ENCODE results near the gene LNX1.
A peak's percentile ranks its signal among the peaks of the same experiment; 100 is the strongest.

LNX1 gene

DNA sequence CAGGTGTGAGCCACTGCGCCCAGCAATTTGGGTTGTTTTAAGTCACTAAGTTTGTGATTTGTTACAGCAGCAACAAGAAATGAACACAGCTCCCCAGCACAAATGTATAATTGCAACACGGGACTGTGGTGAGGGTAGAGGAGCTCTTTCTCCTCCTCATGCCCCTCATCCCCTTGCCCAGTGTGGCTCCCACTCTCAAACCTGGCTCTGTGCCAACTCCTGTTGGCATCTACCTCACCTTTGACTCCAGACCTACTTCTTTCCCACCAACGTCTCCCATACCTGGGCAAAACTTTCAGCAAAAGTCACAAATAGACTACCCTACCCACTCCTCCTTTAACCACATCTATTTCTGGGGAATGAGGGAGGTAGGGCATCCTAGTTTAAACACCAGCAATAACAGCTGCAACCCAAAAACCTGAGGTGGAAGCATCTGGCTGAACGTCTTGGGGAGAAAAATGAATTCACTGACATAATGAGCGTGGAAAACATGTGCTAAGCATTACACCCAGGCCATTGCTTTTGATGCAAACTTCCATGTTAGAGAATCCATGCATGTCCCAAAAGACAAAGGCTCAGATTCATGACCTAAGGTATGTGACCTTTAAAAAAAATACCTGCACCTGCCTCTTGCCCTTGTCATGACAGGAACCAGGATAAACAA lies 19.2 kb downstream of the LNX1 start:
- no peak for DNase-seq

DNA sequence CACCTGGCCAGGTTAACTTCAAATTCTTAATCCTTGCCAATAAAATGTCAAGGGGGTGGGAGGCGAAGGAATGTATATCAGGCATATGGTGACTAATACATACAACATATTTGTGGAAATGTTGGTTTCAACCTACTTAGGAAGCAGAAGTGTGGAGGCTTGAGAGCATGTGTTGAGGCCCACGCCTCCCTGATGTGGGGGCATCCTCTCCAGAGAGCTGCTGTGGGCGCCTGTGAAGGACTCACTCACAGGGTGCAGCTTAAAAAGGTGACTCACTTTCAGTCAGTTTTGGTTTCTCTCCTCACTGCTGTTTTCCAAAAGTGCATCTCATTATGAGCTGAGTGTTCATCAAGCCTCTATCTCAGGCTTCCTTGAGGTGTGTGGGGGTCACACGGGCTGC lies 27.5 kb downstream of the LNX1 start:
- peak; percentile 40 to 72 (median 60) for DNase-seq

DNA sequence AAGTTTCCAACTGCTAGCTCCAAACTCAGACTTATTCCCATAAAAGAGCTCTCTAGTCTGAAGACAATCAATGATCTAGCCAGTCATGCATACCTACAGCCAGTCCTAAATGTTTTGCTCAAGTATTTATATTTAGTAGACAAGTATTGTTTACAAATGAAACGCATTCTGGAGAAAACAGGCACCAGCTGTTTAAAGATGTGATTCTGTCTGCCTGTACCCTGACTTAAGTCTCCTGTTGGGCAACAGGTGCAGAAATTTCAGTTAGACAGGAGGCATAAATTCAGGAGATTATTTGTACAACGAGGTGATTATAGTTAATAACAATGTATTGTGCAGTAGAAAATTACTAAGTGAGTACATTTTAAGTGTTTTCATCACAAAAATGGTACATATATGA lies 28.9 kb downstream of the LNX1 start:
- no peak for DNase-seq

DNA sequence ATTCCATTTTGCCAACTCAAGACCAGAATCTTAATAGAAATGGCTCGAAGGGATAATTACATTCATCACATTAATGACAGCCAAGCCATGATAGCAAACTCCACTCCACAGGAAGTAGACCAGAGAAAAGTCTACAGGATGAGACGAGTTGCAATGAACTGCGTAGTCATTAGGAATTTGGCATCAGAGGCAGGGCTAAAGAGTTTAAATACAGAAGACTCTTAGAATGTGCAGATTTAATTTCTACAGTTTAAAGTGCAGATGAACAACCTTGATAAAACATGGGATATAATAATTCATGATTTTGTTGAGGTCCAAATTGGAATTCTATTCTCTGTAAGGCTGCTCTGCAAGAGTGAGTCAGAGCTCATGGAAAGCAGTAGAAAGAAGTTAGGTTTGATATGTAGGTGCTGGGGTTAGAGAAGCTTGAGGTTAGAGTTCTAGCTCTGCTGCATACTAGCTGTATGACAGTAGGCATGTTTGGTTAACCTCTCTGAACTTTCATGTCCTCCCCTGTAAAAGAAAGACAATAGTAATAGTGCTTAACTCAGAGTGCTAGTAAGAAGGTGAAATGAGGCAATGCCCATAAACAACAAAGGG lies 32.2 kb downstream of the LNX1 start:
- DNase-seq, result no peak

DNA sequence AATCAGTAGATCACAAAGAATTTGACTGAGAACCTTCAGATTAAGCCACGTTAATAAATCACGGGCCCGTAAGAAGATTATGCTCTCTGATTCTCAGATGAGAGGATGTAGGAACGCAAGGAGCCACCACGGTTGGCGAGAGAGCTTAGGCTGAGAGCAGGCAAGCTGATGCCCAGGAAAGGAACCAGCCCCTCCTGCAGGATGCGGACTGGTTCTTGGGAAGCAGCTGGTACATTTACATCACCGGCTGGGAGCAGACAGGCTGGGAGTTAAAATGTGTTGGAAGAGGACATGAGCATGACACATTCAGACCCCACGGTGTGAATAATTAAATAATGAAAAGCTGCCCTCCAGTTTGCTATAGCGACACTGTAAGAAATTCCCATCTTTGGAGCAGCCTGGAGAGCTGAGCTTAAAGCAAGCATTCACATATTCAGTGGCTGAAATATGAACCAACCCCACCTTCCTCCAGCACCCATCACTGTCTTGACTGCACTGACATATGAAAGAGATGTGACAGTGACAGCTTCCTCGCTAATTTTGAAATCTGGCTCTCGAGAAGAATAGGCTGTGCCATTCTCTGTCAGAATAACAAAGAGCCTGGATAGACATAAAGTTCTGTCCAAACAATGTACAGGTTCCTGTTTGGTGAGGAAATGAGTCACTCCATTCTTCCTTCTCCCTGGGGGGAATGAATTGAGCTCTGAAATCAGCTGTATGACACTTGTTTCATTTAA lies 33.1 kb downstream of the LNX1 start:
- DNase-seq, result peak; percentile 26 to 69 (median 51)

DNA sequence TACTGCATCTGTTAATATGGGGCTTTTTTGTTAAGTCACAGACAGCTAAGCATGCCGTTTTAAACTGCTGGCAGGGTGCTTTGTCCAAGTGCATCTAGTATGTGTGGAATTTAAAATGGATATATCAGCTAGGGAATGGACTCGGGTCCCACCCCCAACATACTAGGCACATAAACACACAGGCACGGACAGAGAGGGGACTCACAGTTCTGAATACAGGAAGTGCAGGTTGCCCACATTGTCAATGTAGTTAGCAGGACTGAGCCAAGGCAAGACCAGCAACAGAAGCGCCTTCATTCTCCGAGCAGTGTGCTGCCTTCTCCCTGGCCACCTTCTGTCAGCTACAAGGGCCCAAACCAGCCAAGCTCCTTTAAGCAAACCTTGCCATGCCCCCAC lies 33.6 kb downstream of the LNX1 start:
- no peak for DNase-seq

DNA sequence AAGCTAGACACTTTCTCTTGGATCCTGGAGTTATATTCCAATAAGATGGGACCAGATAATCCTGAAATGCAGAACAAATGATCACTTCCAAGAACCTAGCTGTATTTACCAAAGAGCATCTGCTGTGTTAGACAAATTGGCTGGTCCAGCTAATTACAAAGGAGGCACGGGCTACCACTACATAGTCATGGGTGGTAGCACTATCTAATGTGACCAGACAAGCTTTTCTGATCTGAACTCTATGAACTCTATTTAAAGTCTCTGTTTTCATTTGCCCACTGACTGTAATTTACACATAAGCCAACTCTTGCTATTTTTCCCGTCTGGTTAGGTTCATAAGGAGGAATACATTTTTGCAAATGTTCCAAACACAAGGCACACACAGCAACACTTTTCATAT lies 34.6 kb downstream of the LNX1 start:
- no peak for DNase-seq

DNA sequence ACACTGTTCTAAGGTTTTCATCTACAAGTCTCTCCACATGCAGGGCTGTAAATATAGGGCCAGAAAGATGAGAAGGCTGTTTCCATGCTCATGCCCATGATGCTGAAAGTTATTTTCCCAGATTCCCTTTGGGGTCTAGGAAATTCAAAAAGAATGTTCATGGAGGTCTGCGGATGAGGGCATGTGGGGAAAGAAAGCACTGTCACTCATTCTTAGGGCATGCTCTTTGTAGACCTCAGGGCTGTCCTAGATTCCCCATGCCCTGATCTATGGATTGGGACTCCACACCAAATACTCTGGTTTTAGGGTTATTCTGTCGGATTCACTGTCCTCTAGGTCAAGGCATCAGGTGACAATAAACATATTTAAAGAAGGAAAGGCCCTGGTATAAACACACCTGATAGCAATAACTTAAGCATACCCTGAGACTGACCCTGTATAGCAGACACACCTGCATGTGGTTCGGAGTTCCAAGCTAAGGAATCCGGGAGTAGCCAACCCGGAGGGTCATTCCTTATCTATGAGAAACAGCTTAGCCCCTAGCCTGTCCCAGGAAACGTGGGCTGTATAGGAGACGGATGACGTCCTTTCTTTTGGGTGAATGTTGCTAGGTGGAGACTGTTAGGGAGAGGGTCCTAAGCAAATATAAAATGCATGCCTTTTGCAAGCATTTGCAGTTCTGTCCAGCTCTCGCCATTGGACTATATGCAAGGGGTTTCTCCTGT lies 37.6 kb downstream of the LNX1 start:
- DNase-seq, result no peak

DNA sequence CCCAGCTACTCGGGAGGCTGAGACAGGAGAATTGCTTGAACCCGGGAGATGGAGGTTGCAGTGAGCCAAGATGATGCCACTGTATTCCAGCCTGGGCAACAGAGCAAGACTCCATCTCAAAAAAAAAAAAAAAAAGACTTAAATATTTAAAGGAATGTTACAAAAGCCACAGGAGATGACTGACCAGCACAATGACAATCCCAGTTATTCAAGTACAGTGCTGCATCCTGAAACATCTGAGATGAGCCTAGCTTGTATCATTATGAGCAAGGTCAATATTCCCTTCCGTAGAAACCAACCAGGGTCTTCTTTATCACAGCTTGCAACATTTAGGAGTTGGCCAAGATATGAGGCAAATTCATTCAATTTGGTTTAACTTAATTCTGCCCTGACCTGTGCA lies 38.6 kb downstream of the LNX1 start:
- DNase-seq, result no peak

DNA sequence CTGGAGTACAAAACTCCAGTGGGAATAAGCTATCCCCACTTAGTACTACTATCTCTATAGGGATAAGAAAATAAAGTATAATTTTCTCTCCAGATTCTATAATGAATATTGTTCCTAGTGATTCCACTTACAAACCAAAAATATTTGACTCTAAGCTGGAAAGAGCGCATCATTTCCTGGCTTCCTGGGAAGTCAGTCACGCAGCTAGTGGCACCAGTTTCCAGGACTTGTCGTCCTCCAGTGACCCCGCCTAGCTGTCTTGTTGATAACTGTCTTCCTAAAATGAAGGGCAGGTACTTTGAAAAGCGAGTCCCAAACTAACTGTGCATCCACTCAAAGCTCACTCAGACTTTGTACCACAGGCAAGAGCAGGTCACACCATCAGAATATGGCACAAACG lies 39.3 kb downstream of the LNX1 start:
- no peak for DNase-seq

DNA sequence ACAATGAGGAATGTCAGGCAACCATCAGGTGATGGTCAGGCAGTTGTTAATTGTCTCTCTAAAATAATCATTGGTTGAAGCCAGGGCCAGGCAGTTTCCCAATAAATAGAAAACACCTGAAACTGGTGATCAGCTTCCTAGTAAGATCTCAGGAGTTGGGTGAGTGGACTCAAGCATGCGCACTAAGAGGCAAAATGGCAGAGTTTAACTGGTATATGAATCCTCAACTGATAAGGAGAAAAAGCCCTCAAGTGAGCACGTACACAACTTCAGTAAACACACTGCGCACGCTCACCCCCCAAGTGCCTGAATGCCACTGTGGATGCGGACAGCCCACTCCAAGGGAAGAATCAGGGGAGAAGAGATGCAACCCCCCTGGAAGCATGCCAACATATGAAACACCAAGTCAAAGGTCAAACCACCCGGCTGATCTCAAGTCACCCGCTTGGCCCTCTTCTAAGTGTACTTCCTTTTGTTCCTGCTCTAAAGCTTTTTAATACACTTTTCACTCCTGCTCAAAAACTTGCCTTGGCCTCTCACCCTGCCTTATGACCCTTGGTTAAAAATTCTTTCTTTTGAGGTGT lies 39.9 kb downstream of the LNX1 start:
- DNase-seq, result no peak

DNA sequence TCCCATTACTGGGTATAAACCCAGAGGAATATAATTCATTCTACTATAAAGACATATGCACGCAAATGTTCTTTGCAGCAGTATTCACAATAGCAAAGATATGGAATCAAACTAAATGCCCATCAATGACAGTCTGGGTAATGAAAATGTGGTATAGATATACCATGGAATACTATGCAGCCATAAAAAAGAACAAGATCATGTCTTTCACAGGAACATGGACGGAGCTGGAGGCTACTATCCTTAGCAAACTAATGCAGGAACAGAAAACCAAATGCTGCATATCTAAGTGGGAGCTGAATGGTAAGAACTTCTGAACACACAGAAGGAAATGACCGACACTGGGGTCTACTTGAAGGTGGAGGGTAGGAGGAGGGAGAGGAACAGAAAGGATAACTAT lies 42.6 kb downstream of the LNX1 start:
- DNase-seq, result no peak

DNA sequence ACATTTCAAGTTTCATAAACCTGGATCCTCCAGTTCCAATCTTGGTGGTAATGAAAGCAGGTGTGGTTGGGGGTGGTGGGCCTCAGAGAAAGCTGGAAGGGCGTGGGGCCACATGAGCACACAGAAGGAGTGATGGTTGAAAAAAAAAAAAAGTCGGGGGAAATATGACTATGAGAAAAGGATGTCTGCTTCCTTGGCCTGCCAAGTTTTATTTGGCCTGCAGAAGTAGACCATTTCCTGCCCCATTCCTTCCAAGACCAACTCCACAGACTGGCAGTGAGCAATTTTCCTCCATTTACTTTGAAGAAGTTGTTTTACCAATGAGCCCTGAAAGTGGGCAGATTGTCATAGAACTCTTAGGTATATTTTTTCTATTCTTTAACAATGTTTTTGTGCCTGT lies 43.3 kb downstream of the LNX1 start:
- no peak for DNase-seq

DNA sequence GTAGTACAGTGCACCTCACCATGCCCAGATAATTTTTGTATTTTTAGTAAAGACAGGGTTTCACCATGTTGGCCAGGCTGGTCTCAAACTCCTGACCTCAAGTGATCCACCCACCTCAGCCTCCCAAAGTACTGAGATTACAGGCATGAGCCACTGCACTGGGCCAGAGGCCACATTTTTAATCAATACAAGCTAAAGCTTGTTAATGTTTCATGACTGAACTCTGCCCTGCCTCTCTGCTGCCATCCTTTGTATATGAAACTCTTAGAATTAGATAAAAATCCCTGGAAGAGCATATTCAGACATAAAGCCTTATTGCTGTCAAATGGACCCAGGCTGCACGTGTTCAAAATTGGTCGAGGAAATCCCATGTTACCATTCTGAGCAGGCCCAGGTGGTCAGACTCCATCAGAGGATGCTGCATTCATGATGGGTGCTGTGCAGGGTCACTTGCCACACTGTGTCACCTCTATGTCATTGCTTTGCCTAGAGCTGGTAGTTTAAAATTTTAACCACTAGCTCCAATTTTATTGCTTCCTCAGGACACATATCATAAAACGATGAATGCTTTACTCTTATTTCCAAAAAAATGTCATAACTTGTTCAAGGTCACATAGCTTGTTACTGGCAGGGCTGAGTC lies 45.2 kb downstream of the LNX1 start:
- DNase-seq, result no peak

DNA sequence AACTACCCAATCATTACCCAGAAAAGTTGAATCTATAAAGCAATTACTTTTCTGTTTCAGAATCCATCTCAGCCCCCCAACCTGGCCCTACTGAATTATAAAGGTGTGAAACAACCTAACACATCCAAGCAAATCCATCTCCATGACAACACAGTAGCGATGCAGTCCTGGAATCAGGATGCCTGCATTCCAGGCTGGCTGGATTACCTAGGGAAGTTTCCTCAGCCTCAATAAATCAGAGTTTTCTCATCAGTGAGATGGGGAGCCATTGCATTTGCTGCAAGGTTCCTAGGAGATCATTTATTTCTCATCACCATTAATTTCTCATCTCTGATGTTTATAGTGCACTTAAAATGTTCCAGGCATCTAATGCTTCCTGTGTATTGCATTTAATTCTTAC lies 46.0 kb downstream of the LNX1 start:
- DNase-seq, result no peak

DNA sequence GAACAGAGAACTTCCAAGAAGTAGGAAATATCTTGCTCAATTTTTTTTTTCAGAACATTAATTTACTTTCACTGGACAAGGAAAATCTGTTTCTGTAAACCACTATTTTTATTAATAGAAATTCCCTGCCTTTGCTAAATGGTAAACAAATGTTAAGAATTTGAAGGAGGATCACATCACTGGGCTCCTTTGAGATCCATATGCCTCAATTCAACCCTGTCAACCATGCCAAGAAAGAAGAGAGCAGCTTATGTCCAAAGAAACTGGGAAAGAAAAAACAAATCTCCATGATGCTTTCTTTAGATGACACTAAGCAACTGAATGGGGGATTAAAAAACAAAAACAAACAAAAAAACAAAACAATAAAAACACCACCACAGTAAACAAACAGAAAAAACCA lies 47.7 kb downstream of the LNX1 start:
- DNase-seq, result no peak

DNA sequence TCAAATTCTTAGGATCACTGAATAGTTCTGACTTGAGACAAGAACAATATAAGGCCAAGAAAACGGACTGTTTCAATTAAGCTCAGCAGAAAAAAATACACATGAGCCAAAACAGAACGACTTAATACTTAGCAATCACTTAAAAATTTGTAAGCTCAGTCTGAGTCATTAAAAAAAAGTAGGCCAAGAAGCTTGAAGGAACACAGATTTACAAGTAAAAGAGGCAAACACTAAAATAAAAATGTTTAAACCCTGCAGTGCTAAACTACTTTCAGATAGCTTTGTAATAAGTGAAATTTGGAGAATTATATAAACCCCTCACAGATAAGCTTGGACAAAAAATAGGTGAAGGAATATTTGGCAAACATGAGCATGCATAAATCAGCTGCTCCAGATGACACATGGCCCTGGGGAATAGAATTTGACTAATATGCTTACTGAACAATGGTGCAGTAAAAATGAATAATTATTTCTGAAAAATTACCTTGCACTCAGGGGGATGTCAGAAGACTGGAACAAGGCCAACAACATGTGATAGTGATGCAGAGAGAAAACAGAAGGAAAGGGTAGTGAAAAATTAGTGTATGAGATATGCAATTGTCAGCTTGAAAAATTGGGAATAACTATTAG lies 49.6 kb downstream of the LNX1 start:
- peak in 1 of 4 experiments; percentile 3 for DNase-seq

DNA sequence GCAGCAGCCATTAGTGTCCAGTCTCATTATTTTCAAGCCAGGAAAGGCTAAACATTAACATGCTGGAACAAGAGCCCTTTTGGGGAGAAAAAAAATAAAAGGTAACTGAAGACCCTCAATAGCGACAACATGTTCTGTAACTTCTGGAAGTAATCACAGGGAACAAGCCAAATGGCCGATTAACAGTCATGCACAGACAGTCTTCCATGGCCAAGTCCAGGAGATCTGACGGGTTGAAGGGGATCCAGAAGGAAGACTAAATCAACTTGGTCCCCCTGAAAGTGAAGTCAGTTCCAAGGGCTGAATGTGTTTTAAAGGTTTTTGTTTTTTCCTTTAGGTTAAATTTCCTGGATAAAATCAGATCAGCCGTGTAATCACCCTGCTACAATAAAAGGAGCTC lies 52.5 kb downstream of the LNX1 start:
- DNase-seq, result no peak

DNA sequence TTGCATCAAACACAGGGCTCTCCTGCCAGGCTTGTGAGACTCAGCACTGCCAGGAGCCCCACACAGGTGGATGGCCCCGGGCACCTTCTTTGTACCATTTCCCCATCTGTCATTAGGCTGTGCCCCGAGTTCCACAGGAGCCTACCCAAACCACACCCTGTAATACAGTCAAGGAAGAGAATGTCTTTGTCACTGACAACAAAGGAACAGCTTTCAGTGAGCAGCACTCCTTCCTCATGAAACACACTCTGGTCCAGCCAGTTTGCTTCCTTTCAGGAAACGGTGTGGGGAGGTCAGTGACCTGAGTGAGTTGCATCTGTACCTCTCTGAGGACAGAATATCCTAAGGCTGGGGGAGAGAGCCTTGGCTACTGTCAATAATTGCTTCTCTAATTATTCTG lies 53.7 kb downstream of the LNX1 start:
- no peak for DNase-seq

DNA sequence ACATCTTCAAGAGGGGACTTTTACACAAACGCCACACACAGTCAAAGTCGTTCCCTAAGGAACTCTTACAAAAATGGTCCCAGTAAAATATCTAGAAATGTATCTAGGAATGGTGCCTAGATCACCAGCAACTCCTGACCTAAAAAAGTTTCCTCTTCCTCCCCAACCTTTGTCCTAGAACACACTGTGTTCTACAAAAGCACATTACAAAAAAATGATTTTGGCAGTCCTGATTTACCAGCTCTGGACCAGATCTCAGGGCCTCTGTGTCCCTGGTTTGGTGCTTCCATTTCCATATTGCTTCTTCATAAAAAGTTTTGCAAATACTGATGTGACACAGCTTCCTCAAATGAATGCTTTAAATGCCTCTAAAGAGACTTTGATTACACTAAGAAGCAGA lies 55.0 kb downstream of the LNX1 start:
- DNase-seq, result peak in 1 of 4 experiments; percentile 15

DNA sequence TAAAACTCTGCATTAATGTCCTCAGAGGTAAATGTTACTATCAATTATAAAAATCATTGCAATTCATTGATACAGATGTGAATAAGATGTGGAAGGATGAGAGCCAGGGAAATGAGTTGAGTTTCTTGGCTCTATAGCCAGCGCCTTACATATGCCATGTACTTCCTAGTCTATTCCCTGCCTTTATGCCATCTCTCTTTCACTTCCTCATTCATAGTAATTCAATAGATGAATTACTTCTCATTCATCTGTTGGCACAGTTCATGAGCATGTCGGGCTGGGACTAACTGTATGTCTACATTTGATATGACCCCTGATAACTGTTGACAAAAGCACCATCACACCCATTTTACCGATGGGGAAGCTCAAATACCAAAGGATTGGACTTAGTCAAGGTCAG lies 55.7 kb downstream of the LNX1 start:
- peak; percentile 9 to 57 (median 31) for DNase-seq

DNA sequence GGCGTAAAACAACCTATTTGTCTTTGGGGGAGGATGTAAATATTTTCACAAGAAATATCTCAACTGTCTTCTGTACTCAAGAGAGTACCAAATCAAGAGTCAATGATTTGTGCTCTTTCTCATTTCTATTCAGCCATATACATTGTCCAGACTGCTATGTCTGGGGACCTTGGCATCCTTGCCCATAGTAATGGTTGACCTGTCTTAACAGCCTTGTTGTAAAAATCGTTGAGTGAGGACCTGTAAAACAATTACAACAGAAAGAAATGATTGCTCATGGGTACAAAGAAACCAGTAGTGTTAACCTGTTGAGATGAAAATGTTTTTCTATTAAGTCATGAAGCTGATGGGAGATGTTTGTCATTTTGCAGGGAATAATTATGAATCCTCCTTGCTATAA lies 56.6 kb downstream of the LNX1 start:
- DNase-seq, result no peak
